OCI-LY3 (cell line): Measurements from ENCODE around the gene GATA3.

Experiments used
- CTCF ChIP-seq: fragments of 200-600, 300-600 bp; sonication (generic); IDR thresholded peaks from 2 replicates; pipeline ENCODE4 v1.5.1; 2014; ENCODE audit warnings: antibody characterized with exemption, low read length, low read depth
- EZH2phosphoT487 ChIP-seq: fragments of 200-600 bp; shearing (Covaris generic); IDR thresholded peaks from 2 replicates; pipeline ENCODE4 v1.6.1; 2018; ENCODE audit warnings: antibody characterized with exemption, mixed run types, low read depth

- TF ChIP-seq EZH2phosphoT487 (no peak), CTCF (no peak)
These were observed 61.1 kb downstream of the GATA3 start for GRCh38 chr10:8115618-8115980.
